T-helper 17 cell (primary cell): ENCODE results near the gene NOXA1. TPM values are rescaled to one million over a fixed set of nuclear protein-coding genes. Genes with fewer than 3 reads are reported as not detected.
"Not testable (repeated sequence)": the region's sequence is repeated elsewhere in the genome, so short reads cannot be mapped to it uniquely, and the experiment has no call there.

Source experiments
- ATAC-seq: fragments of 150-1000 bp; cut with Tn5 transposase; 2 replicates; pipeline ENCODE4 v1.10.0; 2021; ENCODE audit warnings: mild to moderate bottlenecking, moderate library complexity
- DNase-seq, 3 donors: peaks; one replicate each; pipeline versions ENCODE4 v3.0.0 to v3.0.0-alpha.2; 2020 to 2021
- H3K9me3 ChIP-seq: one replicate; pipeline ENCODE4 v1.7.0; 2013; ENCODE audit warnings: low read length, mild to moderate bottlenecking; ENCODE audit not compliant: control insufficient read depth, poor library complexity, severe bottlenecking
- H3K27ac Mint-ChIP-seq: one replicate; pipeline ENCODE4 v1.8.0; 2022; ENCODE audit warnings: mild to moderate bottlenecking, moderate library complexity, mixed read lengths
- H3K27me3 Mint-ChIP-seq: one replicate; pipeline ENCODE4 v1.8.0; 2022; ENCODE audit warnings: mixed read lengths
- H3K36me3 Mint-ChIP-seq: one replicate; pipeline ENCODE4 v1.8.0; 2022; ENCODE audit warnings: low read depth, mixed read lengths
- H3K4me1 Mint-ChIP-seq: one replicate; pipeline ENCODE4 v1.8.0; 2022; ENCODE audit warnings: mild to moderate bottlenecking, mixed read lengths
- H3K4me3 Mint-ChIP-seq: one replicate; pipeline ENCODE4 v1.8.0; 2022; ENCODE audit warnings: mild to moderate bottlenecking, moderate library complexity, mixed read lengths
- total RNA-seq, 4 donors: library from RNA in 2 of 4; stranded (reverse) in 2 of 4; gene quantifications; one replicate each; pipeline ENCODE4 v1.2.3 and lab custom pipeline; 2022 to 2026

NOXA1 gene
- total RNA-seq (1 to 10 TPM; 3.0 to 3.3 TPM), total RNA-seq (lab: John Stamatoyannopoulos, UW) (5.3 to 6.9 reads per million in 2 donors)

- Mint-ChIP-seq H3K4me1 (peaks cover 8% of the 10 kb centered on the region), H3K36me3 (no peaks in the 10 kb centered on the region), H3K27me3 (no peaks in the 10 kb centered on the region), H3K27ac (peak within 1 kb of the TSS; percentile 45), H3K4me3 (peak within 1 kb of the TSS; percentile 84)
- no peaks in the 10 kb centered on the region for H3K9me3 ChIP-seq
- ATAC-seq (peak; percentile 93), DNase-seq (peak; percentile 91 to 96 (median 94))
Measured at GRCh38 chr9:137422604-137423513, at the start of gene NOXA1, which contains the start of gene EXD3. Gene NOXA1 (plus strand): TSS chr9:137423393. CDS start chr9:137423530, 137 bp downstream. Gene EXD3 (minus strand): TSS chr9:137423162. CDS start chr9:137395357, 27,805 bp downstream.

- H3K4me3 Mint-ChIP-seq, result no peak overlapping the region
- H3K27ac Mint-ChIP-seq, result no peak overlapping the region
- H3K27me3 Mint-ChIP-seq, result no peaks in the 10 kb centered on the region
- no peaks in the 10 kb centered on the region for H3K36me3 Mint-ChIP-seq
- H3K4me1 Mint-ChIP-seq, result peaks cover 5% of the 10 kb centered on the region
- no peaks in the 10 kb centered on the region for H3K9me3 ChIP-seq
- ATAC-seq (no peak), DNase-seq (peak in 1 of 3 donors; percentile 5)
Measured at GRCh38 chr9:137373611-137373980, 49.6 kb upstream of the NOXA1 start.

- peaks cover 5% of the 10 kb centered on the region for H3K4me1 Mint-ChIP-seq
- no peaks in the 10 kb centered on the region for H3K9me3 ChIP-seq
- no peaks in the 10 kb centered on the region for H3K36me3 Mint-ChIP-seq
- DNase-seq (peak in 1 of 3 donors; percentile 3), ATAC-seq (no peak)
- H3K27ac Mint-ChIP-seq, result no peak overlapping the region
- H3K4me3 Mint-ChIP-seq, result no peak overlapping the region
- no peaks in the 10 kb centered on the region for H3K27me3 Mint-ChIP-seq
Measured at GRCh38 chr9:137374131-137374845, 48.9 kb upstream of the NOXA1 start.

GRCh38 chr9:137375321-137376058 lies 47.7 kb upstream of the NOXA1 start:
- H3K27ac Mint-ChIP-seq, result no peak overlapping the region
- H3K9me3 ChIP-seq, result no peaks in the 10 kb centered on the region
- no peaks in the 10 kb centered on the region for H3K27me3 Mint-ChIP-seq
- H3K4me1 Mint-ChIP-seq, result peaks cover 3% of the 10 kb centered on the region
- ATAC-seq (no peak), DNase-seq (no peak)
- no peak overlapping the region for H3K4me3 Mint-ChIP-seq
- H3K36me3 Mint-ChIP-seq, result no peaks in the 10 kb centered on the region

GRCh38 chr9:137376386-137376785 lies 46.8 kb upstream of the NOXA1 start:
- no peaks in the 10 kb centered on the region for H3K9me3 ChIP-seq
- H3K27me3 Mint-ChIP-seq, result no peaks in the 10 kb centered on the region
- ATAC-seq, result no peak
- no peaks in the 10 kb centered on the region for H3K36me3 Mint-ChIP-seq
- H3K27ac Mint-ChIP-seq, result no peak overlapping the region
- no peak overlapping the region for H3K4me3 Mint-ChIP-seq
- no peak for DNase-seq
- peaks cover 3% of the 10 kb centered on the region for H3K4me1 Mint-ChIP-seq

- not testable (repeated sequence) for ATAC-seq, H3K4me3 Mint-ChIP-seq, H3K36me3 Mint-ChIP-seq, H3K27ac Mint-ChIP-seq, H3K27me3 Mint-ChIP-seq, H3K4me1 Mint-ChIP-seq, H3K9me3 ChIP-seq, DNase-seq
Measured at GRCh38 chr9:137378688-137379410, 44.3 kb upstream of the NOXA1 start.

GRCh38 chr9:137379761-137380161 lies 43.4 kb upstream of the NOXA1 start:
- H3K9me3 ChIP-seq, result no peaks in the 10 kb centered on the region
- Mint-ChIP-seq H3K27ac (no peak overlapping the region), H3K4me1 (peaks cover 2% of the 10 kb centered on the region), H3K36me3 (no peaks in the 10 kb centered on the region), H3K4me3 (no peak overlapping the region), H3K27me3 (no peaks in the 10 kb centered on the region)
- DNase-seq (no peak), ATAC-seq (no peak)

GRCh38 chr9:137380171-137380570 lies 43.0 kb upstream of the NOXA1 start:
- ATAC-seq (no peak), DNase-seq (no peak)
- H3K9me3 ChIP-seq, result no peaks in the 10 kb centered on the region
- no peaks in the 10 kb centered on the region for H3K36me3 Mint-ChIP-seq
- H3K27me3 Mint-ChIP-seq, result no peaks in the 10 kb centered on the region
- H3K4me1 Mint-ChIP-seq, result peaks cover 2% of the 10 kb centered on the region
- H3K27ac Mint-ChIP-seq, result no peak overlapping the region
- no peak overlapping the region for H3K4me3 Mint-ChIP-seq

GRCh38 chr9:137380606-137381005 lies 42.6 kb upstream of the NOXA1 start:
- H3K27me3 Mint-ChIP-seq, result no peaks in the 10 kb centered on the region
- H3K36me3 Mint-ChIP-seq, result no peaks in the 10 kb centered on the region
- peaks cover 2% of the 10 kb centered on the region for H3K4me1 Mint-ChIP-seq
- ATAC-seq (no peak), DNase-seq (no peak)
- H3K9me3 ChIP-seq, result no peaks in the 10 kb centered on the region
- H3K27ac Mint-ChIP-seq, result no peak overlapping the region
- no peak overlapping the region for H3K4me3 Mint-ChIP-seq

GRCh38 chr9:137381501-137382443 lies 41.4 kb upstream of the NOXA1 start:
- Mint-ChIP-seq H3K4me1 (peaks cover 2% of the 10 kb centered on the region), H3K36me3 (no peaks in the 10 kb centered on the region), H3K27ac (no peak overlapping the region), H3K27me3 (no peaks in the 10 kb centered on the region), H3K4me3 (no peak overlapping the region)
- DNase-seq, result no peak
- H3K9me3 ChIP-seq, result no peaks in the 10 kb centered on the region
- no peak for ATAC-seq

GRCh38 chr9:137382444-137383080 lies 40.6 kb upstream of the NOXA1 start:
- H3K9me3 ChIP-seq, result no peaks in the 10 kb centered on the region
- no peaks in the 10 kb centered on the region for H3K27me3 Mint-ChIP-seq
- no peaks in the 10 kb centered on the region for H3K36me3 Mint-ChIP-seq
- peaks cover 2% of the 10 kb centered on the region for H3K4me1 Mint-ChIP-seq
- no peak for DNase-seq
- no peak for ATAC-seq
- H3K4me3 Mint-ChIP-seq, result no peak overlapping the region
- no peak overlapping the region for H3K27ac Mint-ChIP-seq
